ENCODE measurements around the gene CRHR2.
"Not testable (repeated sequence)": the region's sequence is repeated elsewhere in the genome, so short reads cannot be mapped to it uniquely, and the experiment has no call there.

CRHR2 gene

GRCh38 chr7:30656006-30656957 lies 26.0 kb downstream of the CRHR2 start:
- no peak for DNase-seq (ENCODE audit: low read depth in 3 of 3, low spot score in 1 of 3)

- no peak for DNase-seq (ENCODE audit: low read depth in 3 of 3, low spot score in 1 of 3)
Measured at GRCh38 chr7:30655096-30655970, 26.9 kb downstream of the CRHR2 start.

- no peak for DNase-seq (ENCODE audit: low read depth in 3 of 3, low spot score in 1 of 3)
Measured at GRCh38 chr7:30654296-30655090, 27.8 kb downstream of the CRHR2 start.

- DNase-seq (ENCODE audit: low read depth in 3 of 3, low spot score in 1 of 3): no peak
Measured at GRCh38 chr7:30652698-30653641, 29.3 kb downstream of the CRHR2 start.

GRCh38 chr7:30652132-30652531 lies 30.1 kb downstream of the CRHR2 start:
- DNase-seq (ENCODE audit: low read depth in 3 of 3, low spot score in 1 of 3): no peak

GRCh38 chr7:30650421-30650808 lies 31.8 kb downstream of the CRHR2 start:
- no peak for DNase-seq (ENCODE audit: low read depth in 3 of 3, low spot score in 1 of 3)

- no peak for DNase-seq (ENCODE audit: low read depth in 3 of 3, low spot score in 1 of 3)
Measured at GRCh38 chr7:30649717-30650420, 32.4 kb downstream of the CRHR2 start.

- no peak for DNase-seq (ENCODE audit: low read depth in 3 of 3, low spot score in 1 of 3)
Measured at GRCh38 chr7:30648744-30649540, 33.3 kb downstream of the CRHR2 start.

- DNase-seq (ENCODE audit: low read depth in 3 of 3, low spot score in 1 of 3): no peak
Measured at GRCh38 chr7:30647589-30648364, 34.5 kb downstream of the CRHR2 start.

GRCh38 chr7:30646154-30646553 lies 36.1 kb downstream of the CRHR2 start:
- no peak for DNase-seq (ENCODE audit: low read depth in 3 of 3, low spot score in 1 of 3)

GRCh38 chr7:30645661-30646060 lies 36.6 kb downstream of the CRHR2 start:
- DNase-seq (ENCODE audit: low read depth in 3 of 3, low spot score in 1 of 3): no peak

GRCh38 chr7:30644286-30644955 lies 37.8 kb downstream of the CRHR2 start:
- no peak for DNase-seq (ENCODE audit: low read depth in 3 of 3, low spot score in 1 of 3)

- DNase-seq (ENCODE audit: low read depth in 3 of 3, low spot score in 1 of 3): no peak
Measured at GRCh38 chr7:30642789-30643188, 39.5 kb downstream of the CRHR2 start.

- not testable (repeated sequence) for DNase-seq (ENCODE audit: low read depth in 3 of 3, low spot score in 1 of 3)
Measured at GRCh38 chr7:30642322-30642721, 39.9 kb downstream of the CRHR2 start.

GRCh38 chr7:30635798-30636197 lies 46.5 kb downstream of the CRHR2 start:
- DNase-seq (ENCODE audit: low read depth in 3 of 3, low spot score in 1 of 3): no peak

GRCh38 chr7:30634634-30635201 lies 47.5 kb downstream of the CRHR2 start:
- no peak for DNase-seq (ENCODE audit: low read depth in 3 of 3, low spot score in 1 of 3)

- DNase-seq (ENCODE audit: low read depth in 3 of 3, low spot score in 1 of 3): no peak
Measured at GRCh38 chr7:30634193-30634626, 48.0 kb downstream of the CRHR2 start.

All from stimulated activated CD4-positive, alpha-beta T cell treated with anti-CD3 and anti-CD28 coated beads, TNF-alpha, amount 100 ng/mL, for 1 hour (primary cell).